Neural cell (in vitro differentiated cells): ENCODE results near the gene SALL3. TPM values are rescaled to one million over a fixed set of nuclear protein-coding genes. Genes with fewer than 3 reads are reported as not detected.

Experiments
- H2AFZ ChIP-seq: fragments of 200-600, 300-800 bp; sonication (generic), shearing (Covaris generic); 2 replicates; pipeline ENCODE4 v1.6.0; 2014; ENCODE audit warnings: low read depth, mild to moderate bottlenecking, antibody characterized with exemption, low read length, moderate library complexity
- H3F3A ChIP-seq: fragments of 200-600 bp; shearing (Covaris generic); 2 replicates; pipeline ENCODE4 v1.6.1; 2016; ENCODE audit warnings: mild to moderate bottlenecking, moderate library complexity, mixed read lengths, antibody characterized with exemption, low read length; ENCODE audit not compliant: insufficient read depth, poor library complexity, severe bottlenecking
- H3K27ac ChIP-seq: fragments of 200-600, 300-800 bp; sonication (generic), shearing (Covaris generic); 2 replicates; pipeline ENCODE4 v1.5.1; 2014; ENCODE audit warnings: mild to moderate bottlenecking, low read length, moderate library complexity
- H3K27me3 ChIP-seq: fragments of 300-800, 200-600 bp; sonication (generic), shearing (Covaris generic); 2 replicates; pipeline ENCODE4 v1.6.0; 2014; ENCODE audit warnings: mild to moderate bottlenecking, low read depth, low read length, moderate library complexity; ENCODE audit not compliant: insufficient read depth
- H3K36me3 ChIP-seq: fragments of 300-800, 200-600 bp; sonication (generic), shearing (Covaris generic); 2 replicates; pipeline ENCODE4 v1.5.1; 2014; ENCODE audit warnings: mild to moderate bottlenecking, antibody characterized with exemption, low read length, moderate library complexity; ENCODE audit not compliant: insufficient read depth
- H3K4me2 ChIP-seq: fragments of 300-800, 200-600 bp; sonication (generic), shearing (Covaris generic); 2 replicates; pipeline ENCODE4 v1.6.0; 2014; ENCODE audit warnings: mild to moderate bottlenecking, low read length
- H3K4me3 ChIP-seq: fragments of 300-800, 200-600 bp; sonication (generic), shearing (Covaris generic); 2 replicates; pipeline ENCODE4 v1.5.1; 2014; ENCODE audit warnings: mild to moderate bottlenecking, low read length, moderate library complexity
- H3K79me2 ChIP-seq: fragments of 200-600 bp; shearing (Covaris generic); replicated peaks from 2 replicates; pipeline ENCODE4 v1.6.0; 2014; ENCODE audit warnings: mild to moderate bottlenecking, low read length, moderate library complexity; ENCODE audit not compliant: insufficient read depth
- H3K9ac ChIP-seq: fragments of 300-800, 200-600 bp; sonication (generic), shearing (Covaris generic); 2 replicates; pipeline ENCODE4 v1.6.1; 2016; ENCODE audit warnings: mild to moderate bottlenecking, low read length, mixed read lengths
- H3K9me2 ChIP-seq: fragments of 200-600 bp; shearing (Covaris generic); 2 replicates; pipeline ENCODE4 v1.6.1; 2016; ENCODE audit warnings: mild to moderate bottlenecking, low read length, mixed read lengths; ENCODE audit not compliant: insufficient read depth
- H3K9me3 ChIP-seq: fragments of 200-600, 300-800 bp; sonication (generic), shearing (Covaris generic); 2 replicates; pipeline ENCODE4 v1.6.1; 2016; ENCODE audit warnings: mild to moderate bottlenecking, mixed run types, low read length, moderate library complexity, mixed read lengths
- H4K20me1 ChIP-seq: fragments of 200-600 bp; shearing (Covaris generic); 2 replicates; pipeline ENCODE4 v1.6.1; 2016; ENCODE audit warnings: mild to moderate bottlenecking, mixed run types; ENCODE audit not compliant: insufficient read depth
- EP300 ChIP-seq: fragments of 450-650 bp; conservative IDR thresholded peaks from 2 replicates; pipeline ENCODE4 v1.6.1; 2014; ENCODE audit warnings: antibody characterized with exemption, mild to moderate bottlenecking, moderate library complexity; ENCODE audit not compliant: poor library complexity, severe bottlenecking
- EZH2 ChIP-seq: fragments of 200-600, 300-800 bp; shearing (Covaris generic), sonication (generic); IDR thresholded peaks from 2 replicates; pipeline ENCODE4 v1.6.1; 2014; ENCODE audit warnings: antibody characterized with exemption, low read length, borderline replicate concordance, mild to moderate bottlenecking; ENCODE audit not compliant: insufficient read depth, poor library complexity, severe bottlenecking
- MXI1 ChIP-seq: fragments of 450-650 bp; conservative IDR thresholded peaks from 2 replicates; pipeline ENCODE4 v1.6.1; 2014; ENCODE audit warnings: antibody characterized with exemption, mild to moderate bottlenecking; ENCODE audit not compliant: poor library complexity, severe bottlenecking
- POLR2AphosphoS5 ChIP-seq: IDR thresholded peaks from 2 replicates; pipeline ENCODE4 v1.6.1; 2012
- RAD21 ChIP-seq: fragments of 450-650 bp; conservative IDR thresholded peaks from 2 replicates; pipeline ENCODE4 v1.6.1; 2014; ENCODE audit warnings: antibody characterized with exemption, mild to moderate bottlenecking, moderate library complexity
- SMC3 ChIP-seq: fragments of 450-650 bp; conservative IDR thresholded peaks from 2 replicates; pipeline ENCODE4 v1.6.1; 2014; ENCODE audit warnings: antibody characterized with exemption, mild to moderate bottlenecking, moderate library complexity; ENCODE audit not compliant: poor library complexity
- TAF1 ChIP-seq: IDR thresholded peaks from 2 replicates; pipeline ENCODE4 v1.6.1; 2012; ENCODE audit warnings: low read depth
- polyA minus RNA-seq: library from RNA; depleted of rRNA, polyadenylated mRNA; stranded (reverse); fragments of >200 nt; gene quantifications from 2 replicates; pipeline ENCODE4 v1.2.3, GENCODE V29; 2014
- polyA plus RNA-seq: library from polyadenylated mRNA; depleted of rRNA; stranded (reverse); fragments of >200 nt; gene quantifications from 2 replicates; pipeline ENCODE4 v1.2.3, GENCODE V29; 2014
- TF ChIP-seq, protein P1 (sequence below): IDR thresholded peaks from 2 replicates; pipeline ENCODE4 v1.6.1; 2012; ENCODE audit warnings: borderline replicate concordance
- TF ChIP-seq, protein P2 (sequence below): fragments of 450-650 bp; IDR thresholded peaks from 2 replicates; pipeline ENCODE4 v1.5.1; 2014; ENCODE audit warnings: antibody characterized with exemption, mild to moderate bottlenecking, moderate library complexity; ENCODE audit not compliant: poor library complexity, severe bottlenecking

The SALL3 gene
- 0.16 and 0.24 TPM in 2 replicates for polyA plus RNA-seq
- 0.81 and 0.97 TPM in 2 replicates for polyA minus RNA-seq

GRCh38 chr18:78979730-78980278 is at the start of gene SALL3:
Gene SALL3 (plus strand): TSS chr18:78979818. CDS start chr18:78980275, 457 bp downstream.
- H3K4me3 ChIP-seq: peak within 1 kb of the TSS; percentile 55
- no peak within 1 kb of the TSS for H3K27ac ChIP-seq
- no peak within 1 kb of the TSS for H2AFZ ChIP-seq
- no peak within 1 kb of the TSS for H3K9ac ChIP-seq
- H3K9me3 ChIP-seq: no peaks in the 10 kb centered on the region
- peaks cover 91% of the 10 kb centered on the region for H3K27me3 ChIP-seq
- TF ChIP-seq EP300 (no peak), POLR2AphosphoS5 (no peak), TAF1 (no peak), MXI1 (no peak), EZH2 (no peak), SMC3 (no peak), RAD21 (no peak)
- TF ChIP-seq, protein P1, sequence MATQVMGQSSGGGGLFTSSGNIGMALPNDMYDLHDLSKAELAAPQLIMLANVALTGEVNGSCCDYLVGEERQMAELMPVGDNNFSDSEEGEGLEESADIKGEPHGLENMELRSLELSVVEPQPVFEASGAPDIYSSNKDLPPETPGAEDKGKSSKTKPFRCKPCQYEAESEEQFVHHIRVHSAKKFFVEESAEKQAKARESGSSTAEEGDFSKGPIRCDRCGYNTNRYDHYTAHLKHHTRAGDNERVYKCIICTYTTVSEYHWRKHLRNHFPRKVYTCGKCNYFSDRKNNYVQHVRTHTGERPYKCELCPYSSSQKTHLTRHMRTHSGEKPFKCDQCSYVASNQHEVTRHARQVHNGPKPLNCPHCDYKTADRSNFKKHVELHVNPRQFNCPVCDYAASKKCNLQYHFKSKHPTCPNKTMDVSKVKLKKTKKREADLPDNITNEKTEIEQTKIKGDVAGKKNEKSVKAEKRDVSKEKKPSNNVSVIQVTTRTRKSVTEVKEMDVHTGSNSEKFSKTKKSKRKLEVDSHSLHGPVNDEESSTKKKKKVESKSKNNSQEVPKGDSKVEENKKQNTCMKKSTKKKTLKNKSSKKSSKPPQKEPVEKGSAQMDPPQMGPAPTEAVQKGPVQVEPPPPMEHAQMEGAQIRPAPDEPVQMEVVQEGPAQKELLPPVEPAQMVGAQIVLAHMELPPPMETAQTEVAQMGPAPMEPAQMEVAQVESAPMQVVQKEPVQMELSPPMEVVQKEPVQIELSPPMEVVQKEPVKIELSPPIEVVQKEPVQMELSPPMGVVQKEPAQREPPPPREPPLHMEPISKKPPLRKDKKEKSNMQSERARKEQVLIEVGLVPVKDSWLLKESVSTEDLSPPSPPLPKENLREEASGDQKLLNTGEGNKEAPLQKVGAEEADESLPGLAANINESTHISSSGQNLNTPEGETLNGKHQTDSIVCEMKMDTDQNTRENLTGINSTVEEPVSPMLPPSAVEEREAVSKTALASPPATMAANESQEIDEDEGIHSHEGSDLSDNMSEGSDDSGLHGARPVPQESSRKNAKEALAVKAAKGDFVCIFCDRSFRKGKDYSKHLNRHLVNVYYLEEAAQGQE: no peak
- TF ChIP-seq, protein P2, sequence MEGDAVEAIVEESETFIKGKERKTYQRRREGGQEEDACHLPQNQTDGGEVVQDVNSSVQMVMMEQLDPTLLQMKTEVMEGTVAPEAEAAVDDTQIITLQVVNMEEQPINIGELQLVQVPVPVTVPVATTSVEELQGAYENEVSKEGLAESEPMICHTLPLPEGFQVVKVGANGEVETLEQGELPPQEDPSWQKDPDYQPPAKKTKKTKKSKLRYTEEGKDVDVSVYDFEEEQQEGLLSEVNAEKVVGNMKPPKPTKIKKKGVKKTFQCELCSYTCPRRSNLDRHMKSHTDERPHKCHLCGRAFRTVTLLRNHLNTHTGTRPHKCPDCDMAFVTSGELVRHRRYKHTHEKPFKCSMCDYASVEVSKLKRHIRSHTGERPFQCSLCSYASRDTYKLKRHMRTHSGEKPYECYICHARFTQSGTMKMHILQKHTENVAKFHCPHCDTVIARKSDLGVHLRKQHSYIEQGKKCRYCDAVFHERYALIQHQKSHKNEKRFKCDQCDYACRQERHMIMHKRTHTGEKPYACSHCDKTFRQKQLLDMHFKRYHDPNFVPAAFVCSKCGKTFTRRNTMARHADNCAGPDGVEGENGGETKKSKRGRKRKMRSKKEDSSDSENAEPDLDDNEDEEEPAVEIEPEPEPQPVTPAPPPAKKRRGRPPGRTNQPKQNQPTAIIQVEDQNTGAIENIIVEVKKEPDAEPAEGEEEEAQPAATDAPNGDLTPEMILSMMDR: no peak
- H3K9me2 ChIP-seq: no peaks in the 10 kb centered on the region
- H3K79me2 ChIP-seq: peaks cover 22% of the 10 kb centered on the region
- H3F3A ChIP-seq: peaks cover 6% of the 10 kb centered on the region
- no peak within 1 kb of the TSS for H3K4me2 ChIP-seq
- no peaks in the 10 kb centered on the region for H4K20me1 ChIP-seq
- H3K36me3 ChIP-seq: no peaks in the 10 kb centered on the region

- Histone ChIP-seq H3K27ac (no peak overlapping the region), H4K20me1 (no peaks in the 10 kb centered on the region), H3K27me3 (no peaks in the 10 kb centered on the region), H3K4me3 (no peak overlapping the region), H3K79me2 (no peaks in the 10 kb centered on the region), H2AFZ (no peak overlapping the region), H3K9me2 (no peaks in the 10 kb centered on the region), H3K4me2 (no peak overlapping the region), H3K36me3 (no peaks in the 10 kb centered on the region), H3K9me3 (no peaks in the 10 kb centered on the region), H3K9ac (no peak overlapping the region), H3F3A (no peaks in the 10 kb centered on the region)
- TF ChIP-seq TAF1 (no peak), RAD21 (no peak), MXI1 (no peak), SMC3 (no peak), EZH2 (no peak), EP300 (no peak), POLR2AphosphoS5 (no peak)
- TF ChIP-seq, protein P1: no peak
- TF ChIP-seq, protein P2: no peak
Observed at GRCh38 chr18:78932281-78932680, 47.3 kb upstream of the SALL3 start.
